IMR-90 (cell line): ENCODE measurements around the gene KLK12. TPM values are rescaled to one million over a fixed set of nuclear protein-coding genes. Genes with fewer than 3 reads are reported as not detected.

Experiments used
- ATAC-seq: fragments of 200-7000 bp; cut with Tn5 transposase; 2 replicates; pipeline ENCODE4 v1.9.1; 2020; ENCODE audit warnings: low read depth, mild to moderate bottlenecking, moderate library complexity
- BruUV-seq: library from RNA; stranded (reverse); fragments of 400-500 nt; replicated peaks from 2 replicates; lab custom pipeline; 2021; lab: Mats Ljungman, UMichigan
- CTCF ChIA-PET: fragments of 300-600 bp; formaldehyde crosslinking; extraction: SDS; loops from one replicate; lab custom pipeline; 2021; ENCODE audit warnings: antibody characterized with exemption; lab: Yijun Ruan, JAX
- POLR2A ChIA-PET: fragments of 300-600 bp; sonication (Branson Sonifier 250); formaldehyde crosslinking; loops from one replicate; lab custom pipeline; 2022; ENCODE audit warnings: antibody characterized with exemption; ENCODE audit not compliant: unreplicated experiment; lab: Charles Lee
- DNase-seq: peaks from one replicate; pipeline ENCODE4 v3.0.0; 2013
- H2AFZ ChIP-seq: replicated peaks from 2 replicates; pipeline ENCODE3; 2013; ENCODE audit warnings: low read length, mild to moderate bottlenecking; ENCODE audit not compliant: poor library complexity
- H2AK5ac ChIP-seq: 2 replicates; pipeline ENCODE4 v1.6.1; 2013; ENCODE audit warnings: low read depth, low read length, inconsistent platforms
- H2AK9ac ChIP-seq: replicated peaks from 2 replicates; pipeline ENCODE3; 2013; ENCODE audit warnings: mild to moderate bottlenecking, low read depth, low read length, moderate library complexity; ENCODE audit not compliant: poor library complexity
- H2BK120ac ChIP-seq: 2 replicates; pipeline ENCODE4 v1.6.1; 2013; ENCODE audit warnings: low read depth, low read length, inconsistent platforms
- H2BK15ac ChIP-seq: 3 replicates; pipeline ENCODE4 v1.6.1; 2013; ENCODE audit warnings: low read depth, low read length, inconsistent platforms
- H2BK20ac ChIP-seq: 2 replicates; pipeline ENCODE4 v1.6.1; 2013; ENCODE audit warnings: low read depth, mild to moderate bottlenecking, inconsistent platforms, low read length, moderate library complexity
- H2BK5ac ChIP-seq: 2 replicates; pipeline ENCODE4 v1.6.1; 2013; ENCODE audit warnings: mild to moderate bottlenecking, low read depth, low read length, inconsistent platforms; ENCODE audit not compliant: poor library complexity, severe bottlenecking
- H3K14ac ChIP-seq: replicated peaks from 2 replicates; pipeline ENCODE4 v1.6.1; 2013; ENCODE audit warnings: low read depth, low read length, inconsistent platforms
- H3K18ac ChIP-seq: 2 replicates; pipeline ENCODE4 v1.6.1; 2013; ENCODE audit warnings: low read depth, low read length, control low read depth
- H3K23ac ChIP-seq: 2 replicates; pipeline ENCODE4 v1.6.1; 2013; ENCODE audit warnings: low read depth, low read length, inconsistent platforms
- H3K27ac ChIP-seq: 2 replicates; pipeline ENCODE4 v1.5.1; 2013; ENCODE audit warnings: mild to moderate bottlenecking, control low read depth, low read length; ENCODE audit not compliant: insufficient read depth
- H3K27me3 ChIP-seq: 2 replicates; pipeline ENCODE4 v1.6.1; 2013; ENCODE audit warnings: low read length; ENCODE audit not compliant: control insufficient read depth, insufficient read depth
- H3K36me3 ChIP-seq: 2 replicates; pipeline ENCODE4 v1.6.1; 2013; ENCODE audit warnings: low read length, mixed read lengths; ENCODE audit not compliant: control insufficient read depth, insufficient read depth
- H3K4ac ChIP-seq: 2 replicates; pipeline ENCODE4 v1.6.1; 2013; ENCODE audit warnings: low read depth, low read length, inconsistent platforms
- H3K4me1 ChIP-seq: 2 replicates; pipeline ENCODE4 v1.6.1; 2013; ENCODE audit warnings: low read length, mixed read lengths; ENCODE audit not compliant: control insufficient read depth, insufficient read depth
- H3K4me2 ChIP-seq: 2 replicates; pipeline ENCODE4 v1.6.1; 2013; ENCODE audit warnings: low read depth, mild to moderate bottlenecking, control low read depth, low read length, moderate library complexity
- H3K4me3 ChIP-seq: 2 replicates; pipeline ENCODE4 v1.5.1; 2013; ENCODE audit warnings: low read depth, mild to moderate bottlenecking, control low read depth, low read length, moderate library complexity; ENCODE audit not compliant: insufficient read depth
- H3K56ac ChIP-seq: 2 replicates; pipeline ENCODE4 v1.6.1; 2013; ENCODE audit warnings: low read length, inconsistent platforms; ENCODE audit not compliant: insufficient read depth; ENCODE audit errors: extremely low read depth
- H3K79me1 ChIP-seq, 2 experiments: 2 replicates each; pipeline ENCODE4 v1.6.1; 2013; ENCODE audit warnings: low read length in 2 of 2, inconsistent platforms in 1 of 2, low read depth in 1 of 2
- H3K9ac ChIP-seq: 2 replicates; pipeline ENCODE4 v1.6.1; 2013; ENCODE audit warnings: low read depth, low read length, control low read depth
- H3K9me1 ChIP-seq: 2 replicates; pipeline ENCODE4 v1.6.1; 2013; ENCODE audit warnings: low read length, inconsistent platforms; ENCODE audit not compliant: insufficient read depth
- H3K9me3 ChIP-seq: 2 replicates; pipeline ENCODE4 v1.6.1; 2013; ENCODE audit warnings: low read length; ENCODE audit not compliant: control insufficient read depth, insufficient read depth
- H4K20me1 ChIP-seq: 2 replicates; pipeline ENCODE4 v1.6.1; 2013; ENCODE audit warnings: low read length, inconsistent platforms; ENCODE audit not compliant: insufficient read depth
- H4K5ac ChIP-seq: 2 replicates; pipeline ENCODE4 v1.6.1; 2013; ENCODE audit warnings: mild to moderate bottlenecking, low read depth, low read length, control low read depth
- H4K8ac ChIP-seq, 2 experiments: 2 replicates each; pipeline ENCODE4 v1.6.1; 2013; ENCODE audit warnings: low read depth in 2 of 2, low read length in 2 of 2, control low read depth in 1 of 2, inconsistent platforms in 1 of 2
- H4K91ac ChIP-seq: 2 replicates; pipeline ENCODE4 v1.6.1; 2013; ENCODE audit warnings: low read depth, low read length, inconsistent platforms; ENCODE audit not compliant: insufficient read depth
- CHD1 ChIP-seq: IDR thresholded peaks from 2 replicates; pipeline ENCODE4 v1.6.1; 2012; ENCODE audit warnings: low read depth, low read length, improper control_type of control experiment
- FOS ChIP-seq: fragments of 150-350 bp; IDR thresholded peaks from 2 replicates; pipeline ENCODE4 v1.6.1; 2016; ENCODE audit warnings: low read depth, low read length
- MAFK ChIP-seq: IDR thresholded peaks from 2 replicates; pipeline ENCODE4 v1.6.1; 2012; ENCODE audit warnings: low read depth, low read length, improper control_type of control experiment
- MXI1 ChIP-seq: IDR thresholded peaks from 2 replicates; pipeline ENCODE4 v1.6.1; 2012; ENCODE audit warnings: low read depth, mild to moderate bottlenecking, low read length, moderate library complexity, borderline replicate concordance
- RAD21 ChIP-seq: IDR thresholded peaks from 2 replicates; pipeline ENCODE4 v1.6.1; 2012; ENCODE audit warnings: low read length, improper control_type of control experiment
- RFX5 ChIP-seq: IDR thresholded peaks from 2 replicates; pipeline ENCODE4 v1.8.0; 2012; ENCODE audit warnings: low read depth, mild to moderate bottlenecking, low read length, moderate library complexity
- WGBS, 2 experiments: methylation state at CpG; one replicate each; pipeline versions ENCODE4 v1.1.5 to v1.1.7; 2013; ENCODE audit warnings: missing lambda C conversion rate in 2 of 2; ENCODE audit not compliant: insufficient read length in 1 of 2; ENCODE audit errors: extremely low coverage in 2 of 2; 5-methylcytosine and 5-hydroxymethylcytosine counted together
- dilution Hi-C: fragments of 300-500 bp; cut with HindIII; formaldehyde crosslinking; loops from one replicate; pipeline ENCODE4 v1.14.3; 2018; ENCODE audit warnings: low sequenced_read_pairs; ENCODE audit not compliant: unreplicated experiment
- in situ Hi-C: fragments of 300-500 bp; cut with MboI; formaldehyde crosslinking; loops from 3 replicates; pipeline ENCODE4 v1.14.3; 2019; ENCODE audit warnings: low sequenced_read_pairs, inconsistent platforms, mixed read lengths
- intact Hi-C: fragments of 100-400 bp; cut with micrococcal nuclease; formaldehyde crosslinking; loops from 2 replicates; pipeline ENCODE4 v1.10.0; 2022
- polyA plus RNA-seq, 3 experiments: library from polyadenylated mRNA; depleted of rRNA; stranded (reverse); fragments of >200 nt; gene quantifications; 2 replicates each; pipeline ENCODE4 v1.2.3, GENCODE V29; 2012; ENCODE audit warnings: low replicate concordance in 1 of 3
- total RNA-seq: library from RNA; depleted of rRNA; stranded (reverse); fragments of >200 nt; gene quantifications from 2 replicates; pipeline ENCODE4 v1.2.3, GENCODE V29; 2012

KLK12 gene
- total and polyA plus RNA-seq, 2 of the 4 experiments (the other 2 are of a cell fraction) = not detected

- no peak overlapping the region for H3K18ac ChIP-seq
- no peak overlapping the region for H3K56ac ChIP-seq
- peaks cover 2% of the 10 kb centered on the region; the same call in 1 of the 2 replicates for H3K9me3 ChIP-seq
- H2BK5ac ChIP-seq = no peak overlapping the region
- no peak overlapping the region for H3K14ac ChIP-seq
- WGBS, 2 experiments = 54% methylated on average over 7 of the region's 12 CpGs; no CpG with 5 or more reads in 1 of the 2 experiments
- H2BK15ac ChIP-seq = no peak overlapping the region
- no peak overlapping the region for H3K4me3 ChIP-seq
- no peak overlapping the region for H4K5ac ChIP-seq
- no TSS peak for BruUV-seq
- H2AK5ac ChIP-seq = no peak overlapping the region
- no peak overlapping the region for H3K4me2 ChIP-seq
- no peaks in the 10 kb centered on the region for H3K4me1 ChIP-seq
- H4K91ac ChIP-seq = no peak overlapping the region
- no peak for TF ChIP-seq RAD21
- no peak for TF ChIP-seq MXI1
- TF ChIP-seq MAFK = no peak
- no peak for TF ChIP-seq CHD1
- no peak for TF ChIP-seq FOS
- no peak for TF ChIP-seq RFX5
- intact Hi-C loops = loop anchor here (10.0 kb wide), 1 partner anchor 658 kb away; no protein-coding TSS in a partner anchor
- no peak overlapping the region for H3K27ac ChIP-seq
- dilution Hi-C loops = no loop called here
- H3K23ac ChIP-seq = no peak overlapping the region
- no peak overlapping the region for H3K4ac ChIP-seq
- H3K79me1 ChIP-seq = no peaks in the 10 kb centered on the region
- no peak overlapping the region for H4K8ac ChIP-seq
- DNase-seq (no peak), ATAC-seq (no peak)
- in situ Hi-C loops = no loop called here
- POLR2A ChIA-PET = no interaction called here
- no peaks in the 10 kb centered on the region for H4K20me1 ChIP-seq
- no peaks in the 10 kb centered on the region for H3K36me3 ChIP-seq
- no peak overlapping the region for H2AFZ ChIP-seq
- peaks cover 5% of the 10 kb centered on the region; the same call in 1 of the 2 replicates for H3K27me3 ChIP-seq
- no peak overlapping the region for H2BK120ac ChIP-seq
- CTCF ChIA-PET = interaction anchor here (0.7 kb wide), 1 partner anchor 8 kb away, joined by 3 read pairs; no protein-coding TSS in a partner anchor
- H3K9me1 ChIP-seq = no peaks in the 10 kb centered on the region
- no peak overlapping the region for H2BK20ac ChIP-seq
- no peak overlapping the region for H2AK9ac ChIP-seq
- H3K9ac ChIP-seq = no peak overlapping the region
Measured at GRCh38 chr19:51012661-51013190, 22.1 kb downstream of the KLK12 start.
